Measurements from ENCODE around the gene ARMC12. TPM values are rescaled to one million over a fixed set of nuclear protein-coding genes. Genes with fewer than 3 reads are reported as not detected.
A peak's percentile ranks its signal among the peaks of the same experiment; 100 is the strongest.

ARMC12 gene
- total and polyA plus RNA-seq, 2 of the 13 experiments (the other 11 are each of a cell fraction or from before 2014, with no cell fraction given): 1.3 TPM; not detected in 1

DNA sequence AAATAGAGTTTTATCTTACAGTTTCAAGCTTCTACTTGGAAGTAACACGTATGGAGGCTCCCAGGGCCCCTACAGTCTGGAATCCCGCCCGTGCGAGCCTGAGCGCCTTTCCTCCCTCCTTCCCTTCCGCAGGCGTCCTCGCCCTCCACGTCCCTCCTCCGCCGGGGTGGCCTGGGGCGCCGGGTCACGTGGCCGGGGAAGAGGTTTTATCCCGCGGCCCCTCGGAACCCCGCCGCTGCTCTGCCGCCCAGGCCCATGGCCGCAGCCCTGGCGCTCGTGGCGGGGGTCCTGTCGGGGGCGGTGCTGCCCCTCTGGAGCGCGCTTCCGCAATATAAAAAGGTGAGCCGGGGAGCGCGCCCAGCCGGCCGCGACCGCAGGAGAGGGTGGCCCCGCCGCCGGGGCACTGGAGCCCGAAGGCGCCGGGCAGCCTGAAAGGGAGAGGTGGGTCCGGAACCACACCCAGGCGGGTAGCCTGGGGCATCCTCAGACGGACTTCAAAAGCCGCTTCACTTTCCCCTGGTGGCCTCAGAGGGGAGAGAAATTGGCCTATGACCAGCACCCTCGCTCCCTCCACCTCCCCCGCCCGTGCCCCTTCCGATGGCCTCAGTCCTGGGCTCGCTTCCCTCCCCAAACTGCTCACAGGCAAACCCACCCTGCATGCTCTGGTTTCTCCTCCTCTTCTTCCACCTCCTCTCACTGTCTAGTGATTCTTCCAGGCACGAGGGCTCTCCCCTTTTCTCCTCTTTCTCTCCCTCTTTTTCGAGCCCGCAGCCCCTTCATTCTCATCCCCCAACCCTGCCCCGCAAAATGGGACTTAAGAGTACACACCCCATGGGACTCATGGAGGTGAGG lies 39.8 kb downstream of the ARMC12 start, which contains the start of gene CLPSL2 (continued):
- TF ChIP-seq, protein P1, sequence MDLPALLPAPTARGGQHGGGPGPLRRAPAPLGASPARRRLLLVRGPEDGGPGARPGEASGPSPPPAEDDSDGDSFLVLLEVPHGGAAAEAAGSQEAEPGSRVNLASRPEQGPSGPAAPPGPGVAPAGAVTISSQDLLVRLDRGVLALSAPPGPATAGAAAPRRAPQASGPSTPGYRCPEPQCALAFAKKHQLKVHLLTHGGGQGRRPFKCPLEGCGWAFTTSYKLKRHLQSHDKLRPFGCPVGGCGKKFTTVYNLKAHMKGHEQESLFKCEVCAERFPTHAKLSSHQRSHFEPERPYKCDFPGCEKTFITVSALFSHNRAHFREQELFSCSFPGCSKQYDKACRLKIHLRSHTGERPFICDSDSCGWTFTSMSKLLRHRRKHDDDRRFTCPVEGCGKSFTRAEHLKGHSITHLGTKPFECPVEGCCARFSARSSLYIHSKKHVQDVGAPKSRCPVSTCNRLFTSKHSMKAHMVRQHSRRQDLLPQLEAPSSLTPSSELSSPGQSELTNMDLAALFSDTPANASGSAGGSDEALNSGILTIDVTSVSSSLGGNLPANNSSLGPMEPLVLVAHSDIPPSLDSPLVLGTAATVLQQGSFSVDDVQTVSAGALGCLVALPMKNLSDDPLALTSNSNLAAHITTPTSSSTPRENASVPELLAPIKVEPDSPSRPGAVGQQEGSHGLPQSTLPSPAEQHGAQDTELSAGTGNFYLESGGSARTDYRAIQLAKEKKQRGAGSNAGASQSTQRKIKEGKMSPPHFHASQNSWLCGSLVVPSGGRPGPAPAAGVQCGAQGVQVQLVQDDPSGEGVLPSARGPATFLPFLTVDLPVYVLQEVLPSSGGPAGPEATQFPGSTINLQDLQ (CRISPR knock-in tag; IDR thresholded peaks at IDR 0.05): peak; percentile 51; the same call in 1 of the 2 replicates
- TF ChIP-seq ZNF777 (CRISPR knock-in tag; IDR thresholded peaks at IDR 0.05): peak; percentile 39; the same call in 1 of the 2 replicates
- TF ChIP-seq, protein P2, sequence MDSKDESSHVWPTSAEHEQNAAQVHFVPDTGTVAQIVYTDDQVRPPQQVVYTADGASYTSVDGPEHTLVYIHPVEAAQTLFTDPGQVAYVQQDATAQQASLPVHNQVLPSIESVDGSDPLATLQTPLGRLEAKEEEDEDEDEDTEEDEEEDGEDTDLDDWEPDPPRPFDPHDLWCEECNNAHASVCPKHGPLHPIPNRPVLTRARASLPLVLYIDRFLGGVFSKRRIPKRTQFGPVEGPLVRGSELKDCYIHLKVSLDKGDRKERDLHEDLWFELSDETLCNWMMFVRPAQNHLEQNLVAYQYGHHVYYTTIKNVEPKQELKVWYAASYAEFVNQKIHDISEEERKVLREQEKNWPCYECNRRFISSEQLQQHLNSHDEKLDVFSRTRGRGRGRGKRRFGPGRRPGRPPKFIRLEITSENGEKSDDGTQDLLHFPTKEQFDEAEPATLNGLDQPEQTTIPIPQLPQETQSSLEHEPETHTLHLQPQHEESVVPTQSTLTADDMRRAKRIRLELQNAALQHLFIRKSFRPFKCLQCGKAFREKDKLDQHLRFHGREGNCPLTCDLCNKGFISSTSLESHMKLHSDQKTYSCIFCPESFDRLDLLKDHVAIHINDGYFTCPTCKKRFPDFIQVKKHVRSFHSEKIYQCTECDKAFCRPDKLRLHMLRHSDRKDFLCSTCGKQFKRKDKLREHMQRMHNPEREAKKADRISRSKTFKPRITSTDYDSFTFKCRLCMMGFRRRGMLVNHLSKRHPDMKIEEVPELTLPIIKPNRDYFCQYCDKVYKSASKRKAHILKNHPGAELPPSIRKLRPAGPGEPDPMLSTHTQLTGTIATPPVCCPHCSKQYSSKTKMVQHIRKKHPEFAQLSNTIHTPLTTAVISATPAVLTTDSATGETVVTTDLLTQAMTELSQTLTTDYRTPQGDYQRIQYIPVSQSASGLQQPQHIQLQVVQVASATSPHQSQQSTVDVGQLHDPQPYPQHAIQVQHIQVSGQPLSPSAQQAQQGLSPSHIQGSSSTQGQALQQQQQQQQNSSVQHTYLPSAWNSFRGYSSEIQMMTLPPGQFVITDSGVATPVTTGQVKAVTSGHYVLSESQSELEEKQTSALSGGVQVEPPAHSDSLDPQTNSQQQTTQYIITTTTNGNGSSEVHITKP (CRISPR knock-in tag; IDR thresholded peaks at IDR 0.05; ENCODE audit: low read depth): no peak
- TF ChIP-seq, protein P3, sequence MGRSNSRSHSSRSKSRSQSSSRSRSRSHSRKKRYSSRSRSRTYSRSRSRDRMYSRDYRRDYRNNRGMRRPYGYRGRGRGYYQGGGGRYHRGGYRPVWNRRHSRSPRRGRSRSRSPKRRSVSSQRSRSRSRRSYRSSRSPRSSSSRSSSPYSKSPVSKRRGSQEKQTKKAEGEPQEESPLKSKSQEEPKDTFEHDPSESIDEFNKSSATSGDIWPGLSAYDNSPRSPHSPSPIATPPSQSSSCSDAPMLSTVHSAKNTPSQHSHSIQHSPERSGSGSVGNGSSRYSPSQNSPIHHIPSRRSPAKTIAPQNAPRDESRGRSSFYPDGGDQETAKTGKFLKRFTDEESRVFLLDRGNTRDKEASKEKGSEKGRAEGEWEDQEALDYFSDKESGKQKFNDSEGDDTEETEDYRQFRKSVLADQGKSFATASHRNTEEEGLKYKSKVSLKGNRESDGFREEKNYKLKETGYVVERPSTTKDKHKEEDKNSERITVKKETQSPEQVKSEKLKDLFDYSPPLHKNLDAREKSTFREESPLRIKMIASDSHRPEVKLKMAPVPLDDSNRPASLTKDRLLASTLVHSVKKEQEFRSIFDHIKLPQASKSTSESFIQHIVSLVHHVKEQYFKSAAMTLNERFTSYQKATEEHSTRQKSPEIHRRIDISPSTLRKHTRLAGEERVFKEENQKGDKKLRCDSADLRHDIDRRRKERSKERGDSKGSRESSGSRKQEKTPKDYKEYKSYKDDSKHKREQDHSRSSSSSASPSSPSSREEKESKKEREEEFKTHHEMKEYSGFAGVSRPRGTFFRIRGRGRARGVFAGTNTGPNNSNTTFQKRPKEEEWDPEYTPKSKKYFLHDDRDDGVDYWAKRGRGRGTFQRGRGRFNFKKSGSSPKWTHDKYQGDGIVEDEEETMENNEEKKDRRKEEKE (IDR thresholded peaks at IDR 0.05): no peak
- TF ChIP-seq, protein P4, sequence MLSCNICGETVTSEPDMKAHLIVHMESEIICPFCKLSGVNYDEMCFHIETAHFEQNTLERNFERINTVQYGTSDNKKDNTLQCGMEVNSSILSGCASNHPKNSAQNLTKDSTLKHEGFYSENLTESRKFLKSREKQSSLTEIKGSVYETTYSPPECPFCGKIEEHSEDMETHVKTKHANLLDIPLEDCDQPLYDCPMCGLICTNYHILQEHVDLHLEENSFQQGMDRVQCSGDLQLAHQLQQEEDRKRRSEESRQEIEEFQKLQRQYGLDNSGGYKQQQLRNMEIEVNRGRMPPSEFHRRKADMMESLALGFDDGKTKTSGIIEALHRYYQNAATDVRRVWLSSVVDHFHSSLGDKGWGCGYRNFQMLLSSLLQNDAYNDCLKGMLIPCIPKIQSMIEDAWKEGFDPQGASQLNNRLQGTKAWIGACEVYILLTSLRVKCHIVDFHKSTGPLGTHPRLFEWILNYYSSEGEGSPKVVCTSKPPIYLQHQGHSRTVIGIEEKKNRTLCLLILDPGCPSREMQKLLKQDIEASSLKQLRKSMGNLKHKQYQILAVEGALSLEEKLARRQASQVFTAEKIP (CRISPR knock-in tag; IDR thresholded peaks at IDR 0.05; ENCODE audit: borderline replicate concordance): no peak
- no peak for TF ChIP-seq ZNF792 (CRISPR knock-in tag; IDR thresholded peaks at IDR 0.05)
- TF ChIP-seq ZNF607 (CRISPR knock-in tag; IDR thresholded peaks at IDR 0.05; ENCODE audit: borderline replicate concordance): no peak
- no peak for TF ChIP-seq ZNF83 (CRISPR knock-in tag; IDR thresholded peaks at IDR 0.05; ENCODE audit: borderline replicate concordance)
- TF ChIP-seq KLF16 (CRISPR knock-in tag; IDR thresholded peaks at IDR 0.05): no peak
- TF ChIP-seq RNF2 (conservative IDR thresholded peaks at IDR 0.05; ENCODE audit: low read depth): 0 out of 2 replicates have a peak, but pooled peaks have one; percentile 43
- TF ChIP-seq ZSCAN31 (CRISPR knock-in tag; IDR thresholded peaks at IDR 0.05; ENCODE audit: low read depth): no peak
- TF ChIP-seq, protein P5, sequence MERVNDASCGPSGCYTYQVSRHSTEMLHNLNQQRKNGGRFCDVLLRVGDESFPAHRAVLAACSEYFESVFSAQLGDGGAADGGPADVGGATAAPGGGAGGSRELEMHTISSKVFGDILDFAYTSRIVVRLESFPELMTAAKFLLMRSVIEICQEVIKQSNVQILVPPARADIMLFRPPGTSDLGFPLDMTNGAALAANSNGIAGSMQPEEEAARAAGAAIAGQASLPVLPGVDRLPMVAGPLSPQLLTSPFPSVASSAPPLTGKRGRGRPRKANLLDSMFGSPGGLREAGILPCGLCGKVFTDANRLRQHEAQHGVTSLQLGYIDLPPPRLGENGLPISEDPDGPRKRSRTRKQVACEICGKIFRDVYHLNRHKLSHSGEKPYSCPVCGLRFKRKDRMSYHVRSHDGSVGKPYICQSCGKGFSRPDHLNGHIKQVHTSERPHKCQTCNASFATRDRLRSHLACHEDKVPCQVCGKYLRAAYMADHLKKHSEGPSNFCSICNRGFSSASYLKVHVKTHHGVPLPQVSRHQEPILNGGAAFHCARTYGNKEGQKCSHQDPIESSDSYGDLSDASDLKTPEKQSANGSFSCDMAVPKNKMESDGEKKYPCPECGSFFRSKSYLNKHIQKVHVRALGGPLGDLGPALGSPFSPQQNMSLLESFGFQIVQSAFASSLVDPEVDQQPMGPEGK (CRISPR knock-in tag; IDR thresholded peaks at IDR 0.05): no peak
- no peak for TF ChIP-seq ZNF12 (CRISPR knock-in tag; IDR thresholded peaks at IDR 0.05)
- no peak for TF ChIP-seq FOXK1 (CRISPR knock-in tag; IDR thresholded peaks at IDR 0.05; ENCODE audit: borderline replicate concordance, low read depth)

Data from HepG2 (cell line).